ENCODE measurements around the gene LSS.
"Not testable (repeated sequence)": the region's sequence is repeated elsewhere in the genome, so short reads cannot be mapped to it uniquely, and the experiment has no call there.

Gene LSS

GRCh38 chr21:46179708-46180078 lies 48.9 kb downstream of the LSS start:
- H3K9ac ChIP-seq, result no peak overlapping the region
- no peak overlapping the region for H3K27ac ChIP-seq
- no peaks in the 10 kb centered on the region for H3K27me3 ChIP-seq (ENCODE audit: control insufficient read depth, insufficient read depth, low read length)
- no peaks in the 10 kb centered on the region for H3K9me3 ChIP-seq (ENCODE audit: control insufficient read depth, low read length)
- no peak overlapping the region for H3K4me2 ChIP-seq (ENCODE audit: low read length)
- no peak overlapping the region for H2AFZ ChIP-seq
- H3K79me2 ChIP-seq, result no peaks in the 10 kb centered on the region
- no peak overlapping the region for H3K4me3 ChIP-seq (ENCODE audit: low read depth, low read length)
- no peak for TF ChIP-seq CTCF (IDR thresholded peaks at IDR 0.05)
- no peaks in the 10 kb centered on the region for H3K4me1 ChIP-seq
- no peaks in the 10 kb centered on the region for H3K36me3 ChIP-seq (ENCODE audit: control insufficient read depth, insufficient read depth, low read length)

GRCh38 chr21:46178961-46179360 lies 49.6 kb downstream of the LSS start:
- Histone ChIP-seq H3K27me3 (ENCODE audit: control insufficient read depth, insufficient read depth, low read length) (no peaks in the 10 kb centered on the region), H3K79me2 (no peaks in the 10 kb centered on the region), H3K4me2 (ENCODE audit: low read length) (no peak overlapping the region), H3K36me3 (ENCODE audit: control insufficient read depth, insufficient read depth, low read length) (no peaks in the 10 kb centered on the region), H3K4me1 (no peaks in the 10 kb centered on the region), H3K4me3 (ENCODE audit: low read depth, low read length) (no peak overlapping the region), H3K9me3 (ENCODE audit: control insufficient read depth, low read length) (no peaks in the 10 kb centered on the region), H2AFZ (no peak overlapping the region), H3K27ac (no peak overlapping the region), H3K9ac (no peak overlapping the region)
- TF ChIP-seq CTCF (IDR thresholded peaks at IDR 0.05), result no peak

DNA sequence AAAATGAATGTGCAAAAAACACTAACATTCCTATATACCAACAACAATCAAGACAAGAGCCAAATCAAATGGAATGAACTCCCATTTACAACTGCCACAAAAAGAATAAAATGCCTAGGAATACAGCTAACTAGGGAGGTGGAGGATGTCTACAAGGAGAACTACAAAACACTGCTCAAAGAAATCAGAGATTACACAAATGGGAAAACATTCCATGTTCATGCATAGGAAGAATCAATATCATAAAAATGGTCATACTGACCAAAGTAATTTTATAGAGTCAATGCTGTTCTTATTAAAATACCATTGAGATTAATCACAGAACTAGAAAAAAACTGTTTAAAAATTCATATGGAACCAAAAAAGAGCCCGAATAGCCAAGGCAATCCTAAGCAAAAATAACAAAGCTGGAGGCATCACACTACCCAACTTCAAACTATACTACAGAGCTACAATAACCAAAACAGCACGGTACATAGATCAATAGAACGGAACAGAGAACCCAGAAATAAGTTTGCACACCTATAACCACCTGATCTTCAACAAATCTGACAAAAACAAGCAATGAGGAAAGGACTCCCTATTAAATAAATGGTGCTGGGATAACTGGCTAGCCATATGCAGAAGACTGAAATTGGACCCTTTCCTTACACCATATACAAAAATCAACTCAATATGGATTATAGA lies 52.0 kb downstream of the LSS start:
- not testable (repeated sequence) for H3K9me3 ChIP-seq (ENCODE audit: control insufficient read depth, low read length); H3K27ac ChIP-seq; H3K4me1 ChIP-seq; H2AFZ ChIP-seq; H3K27me3 ChIP-seq (ENCODE audit: control insufficient read depth, insufficient read depth, low read length); H3K36me3 ChIP-seq (ENCODE audit: control insufficient read depth, insufficient read depth, low read length); H3K79me2 ChIP-seq; H3K4me3 ChIP-seq (ENCODE audit: low read depth, low read length); H3K4me2 ChIP-seq (ENCODE audit: low read length); H3K9ac ChIP-seq

- H3K9me3 ChIP-seq (ENCODE audit: control insufficient read depth, low read length), result no peaks in the 10 kb centered on the region
- no peak overlapping the region for H3K27ac ChIP-seq
Measured at GRCh38 chr21:46173573-46173972, 55.0 kb downstream of the LSS start.

DNA sequence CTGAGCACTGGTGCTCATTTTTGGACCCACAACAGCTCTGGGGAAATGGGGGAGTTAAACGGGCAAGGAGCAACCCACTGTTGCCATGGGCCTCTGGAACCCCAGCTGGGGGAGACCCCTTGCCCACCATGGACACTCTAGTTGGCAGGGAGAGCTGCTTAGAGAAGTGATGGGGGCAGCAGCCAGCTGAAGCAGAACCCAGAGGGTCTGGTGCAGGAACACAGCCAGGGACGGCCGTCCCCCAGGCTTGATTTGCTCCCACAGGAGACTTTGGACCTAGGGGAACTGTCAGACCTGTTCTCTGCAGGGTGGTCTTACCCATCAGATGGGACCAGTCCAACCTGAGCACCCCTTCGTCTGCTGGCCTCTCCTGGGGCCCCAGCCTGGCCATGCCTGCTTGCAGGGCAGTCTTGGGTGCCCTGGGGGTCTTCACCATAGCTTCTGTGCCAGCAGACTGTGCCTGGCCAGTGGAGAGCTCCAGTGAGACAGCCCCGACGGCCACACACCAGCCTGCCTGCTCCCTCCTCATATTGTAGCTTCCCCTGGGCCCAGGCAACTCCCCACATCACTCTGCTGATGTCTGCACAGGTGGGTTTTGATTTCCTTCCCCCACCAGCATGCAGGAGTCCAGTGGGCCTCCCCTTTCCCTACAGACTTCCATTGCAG lies 55.6 kb downstream of the LSS start:
- Histone ChIP-seq H3K4me1 (no peaks in the 10 kb centered on the region), H3K9ac (no peak overlapping the region), H3K27me3 (ENCODE audit: control insufficient read depth, insufficient read depth, low read length) (no peaks in the 10 kb centered on the region), H3K36me3 (ENCODE audit: control insufficient read depth, insufficient read depth, low read length) (no peaks in the 10 kb centered on the region), H3K4me3 (ENCODE audit: low read depth, low read length) (no peak overlapping the region), H3K79me2 (no peaks in the 10 kb centered on the region), H3K9me3 (ENCODE audit: control insufficient read depth, low read length) (no peaks in the 10 kb centered on the region), H3K27ac (no peak overlapping the region), H3K4me2 (ENCODE audit: low read length) (no peak overlapping the region), H2AFZ (no peak overlapping the region)
- no peak for TF ChIP-seq CTCF (IDR thresholded peaks at IDR 0.05)

More at GRCh38 chr21:46173573-46173972, 55.0 kb downstream of the LSS start:
- Histone ChIP-seq H3K36me3 (ENCODE audit: control insufficient read depth, insufficient read depth, low read length) (no peaks in the 10 kb centered on the region), H3K4me3 (ENCODE audit: low read depth, low read length) (no peak overlapping the region), H3K79me2 (no peaks in the 10 kb centered on the region), H3K9ac (no peak overlapping the region), H3K27me3 (ENCODE audit: control insufficient read depth, insufficient read depth, low read length) (no peaks in the 10 kb centered on the region), H3K4me1 (no peaks in the 10 kb centered on the region), H2AFZ (no peak overlapping the region), H3K4me2 (ENCODE audit: low read length) (no peak overlapping the region)
- no peak for TF ChIP-seq CTCF (IDR thresholded peaks at IDR 0.05)
